Cardiac muscle cell (in vitro differentiated cells and primary cell): ENCODE measurements around the gene TSPO. TPM values are rescaled to one million over a fixed set of nuclear protein-coding genes. Genes with fewer than 3 reads are reported as not detected.

Experiments
- DNase-seq, 2 donors: peaks; one replicate each; pipeline versions ENCODE4 v3.0.0 to v3.0.0-alpha.2; 2010 to 2017; ENCODE audit warnings: low read depth in 1 of 2, low spot score in 1 of 2
- H3K27ac ChIP-seq: fragments of 200-600 bp; sonication (generic); 2 replicates; pipeline ENCODE4 v1.5.1; 2016
- H3K27me3 ChIP-seq: fragments of 200-600 bp; sonication (generic); 2 replicates; pipeline ENCODE4 v1.6.0; 2016; ENCODE audit warnings: control low read depth
- H3K36me3 ChIP-seq: fragments of 200-600 bp; sonication (generic); 2 replicates; pipeline ENCODE4 v1.5.1; 2016; ENCODE audit warnings: control low read depth
- H3K4me1 ChIP-seq: fragments of 200-600 bp; sonication (generic); 2 replicates; pipeline ENCODE4 v1.8.1; 2017; ENCODE audit warnings: low read depth, mild to moderate bottlenecking, mixed run types
- H3K4me3 ChIP-seq: fragments of 200-600 bp; sonication (generic); 2 replicates; pipeline ENCODE4 v1.5.1; 2016; ENCODE audit warnings: mild to moderate bottlenecking
- H3K9me3 ChIP-seq: fragments of 200-600 bp; sonication (generic); 2 replicates; pipeline ENCODE4 v1.5.1; 2017; ENCODE audit warnings: low read depth, mild to moderate bottlenecking, control low read depth
- polyA plus RNA-seq: library from polyadenylated mRNA; unstranded; fragments of >200 nt; fragmentation: Nextera tagmentation; extraction: Ambion mirVana; gene quantifications from 2 replicates; pipeline ENCODE4 v1.2.1, GENCODE V29; 2016
- total RNA-seq: library from RNA; depleted of rRNA; stranded (reverse); fragments of >200 nt; gene quantifications from 2 replicates; pipeline ENCODE4 v1.2.3, GENCODE V29; 2016
- TF ChIP-seq, protein P1 (sequence below): IDR thresholded peaks from 2 replicates; pipeline ENCODE4 v1.5.1; 2012; ENCODE audit warnings: low read depth, mild to moderate bottlenecking, low read length

TSPO gene
- total and polyA plus RNA-seq, 2 experiments from 2014 or later, result 20.3 to 59.0 TPM

GRCh38 chr22:43207386-43207785 is 56.0 kb downstream of the TSPO start:
- H3K4me1 ChIP-seq, result peaks cover 10% of the 10 kb centered on the region
- H3K9me3 ChIP-seq, result no peaks in the 10 kb centered on the region
- no peaks in the 10 kb centered on the region for H3K27me3 ChIP-seq
- H3K36me3 ChIP-seq, result no peaks in the 10 kb centered on the region
- no peak overlapping the region for H3K4me3 ChIP-seq
- TF ChIP-seq, protein P1, sequence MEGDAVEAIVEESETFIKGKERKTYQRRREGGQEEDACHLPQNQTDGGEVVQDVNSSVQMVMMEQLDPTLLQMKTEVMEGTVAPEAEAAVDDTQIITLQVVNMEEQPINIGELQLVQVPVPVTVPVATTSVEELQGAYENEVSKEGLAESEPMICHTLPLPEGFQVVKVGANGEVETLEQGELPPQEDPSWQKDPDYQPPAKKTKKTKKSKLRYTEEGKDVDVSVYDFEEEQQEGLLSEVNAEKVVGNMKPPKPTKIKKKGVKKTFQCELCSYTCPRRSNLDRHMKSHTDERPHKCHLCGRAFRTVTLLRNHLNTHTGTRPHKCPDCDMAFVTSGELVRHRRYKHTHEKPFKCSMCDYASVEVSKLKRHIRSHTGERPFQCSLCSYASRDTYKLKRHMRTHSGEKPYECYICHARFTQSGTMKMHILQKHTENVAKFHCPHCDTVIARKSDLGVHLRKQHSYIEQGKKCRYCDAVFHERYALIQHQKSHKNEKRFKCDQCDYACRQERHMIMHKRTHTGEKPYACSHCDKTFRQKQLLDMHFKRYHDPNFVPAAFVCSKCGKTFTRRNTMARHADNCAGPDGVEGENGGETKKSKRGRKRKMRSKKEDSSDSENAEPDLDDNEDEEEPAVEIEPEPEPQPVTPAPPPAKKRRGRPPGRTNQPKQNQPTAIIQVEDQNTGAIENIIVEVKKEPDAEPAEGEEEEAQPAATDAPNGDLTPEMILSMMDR, result no peak
- no peak overlapping the region for H3K27ac ChIP-seq
- no peak for DNase-seq

GRCh38 chr22:43207849-43208702 is 56.7 kb downstream of the TSPO start:
- H3K27ac ChIP-seq, result no peak overlapping the region

DNA sequence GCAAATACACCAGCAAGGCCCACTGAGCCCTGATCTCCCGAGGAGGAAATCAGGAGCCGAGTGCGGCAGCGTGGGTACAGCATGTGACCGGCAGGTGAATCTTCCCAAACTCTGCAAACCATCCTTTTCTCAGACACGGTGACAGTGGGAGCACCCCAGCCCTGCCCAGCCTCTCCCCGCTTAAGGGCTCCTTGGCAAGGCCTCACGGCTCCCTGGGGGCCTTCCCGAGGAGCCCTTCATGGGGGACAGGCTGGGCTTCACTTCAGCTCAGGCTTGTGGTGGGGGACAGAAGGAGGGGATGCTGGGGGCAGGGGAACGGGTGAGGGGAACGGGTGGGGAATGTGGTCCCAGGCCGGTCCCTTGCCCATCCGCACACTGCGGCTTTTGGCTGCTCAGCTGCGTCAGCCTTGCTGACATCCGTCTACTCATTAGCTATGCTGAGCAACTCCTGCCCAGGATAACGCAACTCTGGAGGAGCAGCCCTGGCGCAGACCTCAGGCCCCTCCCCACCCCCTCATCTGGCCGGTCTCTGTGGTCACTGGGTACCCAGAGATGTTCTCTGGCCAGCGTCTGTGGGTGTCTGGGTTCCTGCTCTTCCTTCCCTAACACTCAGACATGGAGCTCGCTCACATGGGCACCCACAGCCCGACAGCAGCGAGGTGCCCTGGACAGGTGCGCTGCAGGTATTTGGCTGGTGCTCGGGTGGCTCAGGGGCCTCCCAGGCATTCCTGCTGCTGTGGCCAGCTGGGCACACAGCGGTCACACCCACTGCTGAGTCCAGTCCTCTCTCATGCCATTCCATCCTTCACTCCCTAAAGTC is 57.6 kb downstream of the TSPO start:
- Histone ChIP-seq H3K27ac (no peak overlapping the region), H3K4me1 (peaks cover 18% of the 10 kb centered on the region), H3K27me3 (no peaks in the 10 kb centered on the region), H3K9me3 (no peaks in the 10 kb centered on the region), H3K4me3 (no peak overlapping the region), H3K36me3 (no peaks in the 10 kb centered on the region)
- no peak for DNase-seq
- TF ChIP-seq, protein P1, result no peak

More at GRCh38 chr22:43207849-43208702, 56.7 kb downstream of the TSPO start:
- Histone ChIP-seq H3K4me3 (no peak overlapping the region), H3K4me1 (peaks cover 16% of the 10 kb centered on the region), H3K27me3 (no peaks in the 10 kb centered on the region), H3K9me3 (no peaks in the 10 kb centered on the region), H3K36me3 (no peaks in the 10 kb centered on the region)
- TF ChIP-seq, protein P1, result no peak
- no peak for DNase-seq

- DNase-seq, result no peak
- TF ChIP-seq, protein P1, result no peak
- no peaks in the 10 kb centered on the region for H3K36me3 ChIP-seq
- peaks cover 24% of the 10 kb centered on the region for H3K4me1 ChIP-seq
- no peak overlapping the region for H3K4me3 ChIP-seq
- no peaks in the 10 kb centered on the region for H3K9me3 ChIP-seq
- no peaks in the 10 kb centered on the region for H3K27me3 ChIP-seq
- no peak overlapping the region for H3K27ac ChIP-seq
Measured at GRCh38 chr22:43209523-43209890, 58.1 kb downstream of the TSPO start.

GRCh38 chr22:43209971-43210370 is 58.6 kb downstream of the TSPO start:
- Histone ChIP-seq H3K27ac (no peak overlapping the region), H3K4me3 (no peak overlapping the region), H3K4me1 (peaks cover 24% of the 10 kb centered on the region), H3K27me3 (no peaks in the 10 kb centered on the region), H3K36me3 (no peaks in the 10 kb centered on the region), H3K9me3 (no peaks in the 10 kb centered on the region)
- DNase-seq, result no peak
- TF ChIP-seq, protein P1, result no peak
